HG02571 (cell line): Measurements from ENCODE around the gene NUP107.

ENCODE experiments used
- ATAC-seq: cut with Tn5 transposase; IDR thresholded peaks from one replicate; pipeline ENCODE4 v1.9.1; 2021; ENCODE audit warnings: mild to moderate bottlenecking, moderate library complexity; ENCODE audit not compliant: unreplicated experiment

Gene NUP107

GRCh38 chr12:68794653-68795251, 108.0 kb downstream of the NUP107 start:
- no peak for ATAC-seq
